GM06990 (cell line): ENCODE measurements around the gene B3GALT5.

Source experiments
- DNase-seq: peaks from one replicate; pipeline ENCODE4 v3.0.0-alpha.2; 2011; ENCODE audit not compliant: insufficient read length; ENCODE audit errors: extremely low read depth
- H3K27me3 ChIP-seq: replicated peaks from 2 replicates; pipeline ENCODE4 v1.6.0; 2011; ENCODE audit warnings: low read length; ENCODE audit not compliant: control insufficient read depth, insufficient read depth
- H3K36me3 ChIP-seq: 2 replicates; pipeline ENCODE4 v1.5.1; 2011; ENCODE audit warnings: low read length; ENCODE audit not compliant: control insufficient read depth, insufficient read depth
- H3K4me3 ChIP-seq: replicated peaks from 2 replicates; pipeline ENCODE4 v1.5.1; 2011; ENCODE audit warnings: low read depth, mild to moderate bottlenecking, control low read depth, low read length
- CTCF ChIP-seq: IDR thresholded peaks from 2 replicates; pipeline ENCODE4 v1.5.1; 2011; ENCODE audit warnings: low read length, control low read depth, mild to moderate bottlenecking, inconsistent platforms; ENCODE audit not compliant: insufficient read depth, poor library complexity, severe bottlenecking

B3GALT5 gene

GRCh38 chr21:39612233-39613040 is at the start of gene B3GALT5:
Gene B3GALT5 (plus strand): TSS chr21:39612940. CDS start chr21:39660560, 47,620 bp downstream.
- DNase-seq, result no peak
- TF ChIP-seq CTCF, result no peak
- Histone ChIP-seq H3K4me3 (no peak within 1 kb of the TSS), H3K36me3 (no peaks in the 10 kb centered on the region), H3K27me3 (no peaks in the 10 kb centered on the region)

GRCh38 chr21:39564200-39564599 is 48.5 kb upstream of the B3GALT5 start:
- DNase-seq, result no peak
- no peak for TF ChIP-seq CTCF
- Histone ChIP-seq H3K36me3 (no peaks in the 10 kb centered on the region), H3K27me3 (no peaks in the 10 kb centered on the region), H3K4me3 (no peak overlapping the region)

- DNase-seq, result no peak
- TF ChIP-seq CTCF, result no peak
- Histone ChIP-seq H3K4me3 (no peak overlapping the region), H3K36me3 (no peaks in the 10 kb centered on the region), H3K27me3 (no peaks in the 10 kb centered on the region)
Observed at GRCh38 chr21:39567180-39567972, 45.4 kb upstream of the B3GALT5 start.

- DNase-seq, result no peak
- Histone ChIP-seq H3K36me3 (no peaks in the 10 kb centered on the region), H3K4me3 (no peak overlapping the region), H3K27me3 (no peaks in the 10 kb centered on the region)
- no peak for TF ChIP-seq CTCF
Observed at GRCh38 chr21:39568361-39568760, 44.4 kb upstream of the B3GALT5 start.

- no peak for DNase-seq
- TF ChIP-seq CTCF, result no peak
- no peak overlapping the region for H3K4me3 ChIP-seq
- no peaks in the 10 kb centered on the region for H3K36me3 ChIP-seq
- H3K27me3 ChIP-seq, result no peaks in the 10 kb centered on the region
Observed at GRCh38 chr21:39575775-39576174, 37.0 kb upstream of the B3GALT5 start.
